Transverse colon (tissue), 4 donors: ENCODE data around the gene ALKBH3. TPM values are rescaled to one million over a fixed set of nuclear protein-coding genes. Genes with fewer than 3 reads are reported as not detected.

Experiments used
- DNase-seq: peaks from one replicate; pipeline ENCODE4 v3.0.0-alpha.2; 2019
- H3K27ac ChIP-seq, 4 donors: fragments of 200-600 bp; sonication (generic); 2 replicates each; pipeline ENCODE4 v1.5.1; 2016 to 2018; ENCODE audit warnings: inconsistent platforms in 4 of 4
- H3K27me3 ChIP-seq: fragments of 200-600 bp; sonication (generic); 2 replicates; pipeline ENCODE4 v1.5.1; 2017; ENCODE audit warnings: inconsistent platforms
- H3K36me3 ChIP-seq, 4 donors: fragments of 200-600 bp; sonication (generic); 2 replicates each; pipeline ENCODE4 v1.5.1; 2017 to 2019; ENCODE audit warnings: inconsistent platforms in 4 of 4
- H3K4me1 ChIP-seq, 4 donors: fragments of 200-600 bp; sonication (generic); 2 replicates each; pipeline ENCODE4 v1.5.1; 2017 to 2020; ENCODE audit warnings: inconsistent platforms in 4 of 4
- H3K4me3 ChIP-seq, 4 donors: fragments of 200-600 bp; sonication (generic); 1 replicate in 1 of 4; 2 replicates in 3 of 4; pipeline versions ENCODE4 v1.5.1 to v1.6.1; 2017 to 2019; ENCODE audit warnings: inconsistent platforms in 4 of 4
- H3K9me3 ChIP-seq, 2 donors: fragments of 200-600 bp; sonication (generic); 2 replicates each; pipeline ENCODE4 v1.5.1; 2017 to 2019; ENCODE audit warnings: inconsistent platforms in 2 of 2
- CTCF ChIP-seq, 5 experiments: fragments of 200-600 bp in 3 of 5; fragments of 450-650 bp in 2 of 5; sonication (generic) in 3 of 5; IDR thresholded peaks; 1 replicate in 2 of 5; 2 replicates in 3 of 5; pipeline ENCODE4 v1.5.1; 2016 to 2017; ENCODE audit warnings: antibody characterized with exemption in 5 of 5, inconsistent platforms in 3 of 5, mild to moderate bottlenecking in 2 of 5, moderate library complexity in 1 of 5
- EP300 ChIP-seq: sonication (generic); formaldehyde crosslinking; IDR thresholded peaks from one replicate; pipeline ENCODE4 v1.6.1; 2017; ENCODE audit warnings: antibody characterized with exemption, low read depth
- POLR2A ChIP-seq: fragments of 450-650 bp; IDR thresholded peaks from one replicate; pipeline ENCODE4 v1.6.1; 2016; ENCODE audit warnings: antibody characterized with exemption, mild to moderate bottlenecking, moderate library complexity
- POLR2AphosphoS5 ChIP-seq, 3 donors: sonication (generic); formaldehyde crosslinking; IDR thresholded peaks; one replicate each; pipeline ENCODE4 v1.6.1; 2016; ENCODE audit warnings: antibody characterized with exemption in 3 of 3
- WGBS, 2 donors: methylation state at CpG; one replicate each; pipeline ENCODE4 v1.1.5; 2018; ENCODE audit warnings: low coverage in 1 of 2; 5-methylcytosine and 5-hydroxymethylcytosine counted together
- in situ Hi-C, 4 donors: fragments of 200-750 bp; cut with MboI; loops; one replicate each; pipeline versions ENCODE4 v1.15.0 to v1.15.1; 2017; ENCODE audit warnings: low sequenced_read_pairs in 3 of 4, low pct_ligation_motif_present in 1 of 4, low pct_unique_long_range_greater_than_20kb in 1 of 4
- intact Hi-C: fragments of 100-400 bp; cut with DNase I; formaldehyde crosslinking; loops from one replicate; pipeline ENCODE4 v1.15.1; 2023; ENCODE audit warnings: low total_unique reads
- total RNA-seq, 4 donors: library from RNA; depleted of rRNA; stranded (reverse); fragments of >200 nt; gene quantifications; one replicate each; pipeline ENCODE4 v1.1.0, GENCODE V29; 2016

Gene ALKBH3
- total RNA-seq, 4 donors from 2014 or later = 7.2 to 27.6 (median 23.5) TPM

DNA sequence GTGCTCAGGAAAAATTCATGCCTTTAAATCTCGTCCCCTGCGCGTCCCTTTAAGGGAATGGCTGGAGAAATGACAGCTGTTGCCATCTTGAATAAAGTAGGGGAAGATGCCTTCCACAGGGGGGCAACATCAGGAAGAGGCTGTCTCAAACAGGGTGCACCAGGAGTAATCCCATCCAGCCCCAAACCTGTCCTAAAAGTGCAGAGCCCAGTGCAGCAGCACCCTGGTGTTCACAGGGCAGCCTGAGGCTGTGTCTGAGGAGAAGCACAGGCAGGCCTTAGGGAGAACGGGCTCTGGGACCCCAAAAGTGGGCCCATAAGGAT lies 51.0 kb downstream of the ALKBH3 start:
- DNase-seq = no peak
- WGBS, 2 donors = 70% methylated on average over 4 of the region's 4 CpGs; no CpG with 5 or more reads in 1 of the 2 donors
- Histone ChIP-seq H3K4me3 (no peak overlapping the region), H3K27ac (no peak overlapping the region), H3K27me3 (no peaks in the 10 kb centered on the region), H3K9me3 (no peaks in the 10 kb centered on the region), H3K36me3 (no peaks in the 10 kb centered on the region), H3K4me1 (peaks cover 0 to 7% (median 0%) of the 10 kb centered on the region in 4 donors)
- intact Hi-C loops = no loop called here
- in situ Hi-C loops = no loop called here
- no peak for TF ChIP-seq CTCF (IDR thresholded peaks at IDR 0.05)
- TF ChIP-seq POLR2AphosphoS5 (IDR thresholded peaks at IDR 0.05) = no peak
- TF ChIP-seq POLR2A = no peak
- TF ChIP-seq EP300 = no peak

GRCh38 chr11:43933226-43933607 lies 52.6 kb downstream of the ALKBH3 start:
- Histone ChIP-seq H3K27me3 (no peaks in the 10 kb centered on the region), H3K9me3 (no peaks in the 10 kb centered on the region), H3K4me3 (no peak overlapping the region), H3K36me3 (no peaks in the 10 kb centered on the region), H3K4me1 (peaks cover 0 to 7% (median 0%) of the 10 kb centered on the region in 4 donors), H3K27ac (no peak overlapping the region)
- in situ Hi-C loops = no loop called here
- intact Hi-C loops = no loop called here
- no peak for DNase-seq
- WGBS, 2 donors = 73% methylated on average over 1 of the region's 1 CpG; no CpG with 5 or more reads in 1 of the 2 donors
- TF ChIP-seq POLR2AphosphoS5 (IDR thresholded peaks at IDR 0.05) = no peak
- no peak for TF ChIP-seq POLR2A
- TF ChIP-seq CTCF (IDR thresholded peaks at IDR 0.05) = no peak
- TF ChIP-seq EP300 = no peak

GRCh38 chr11:43933608-43934551 lies 53.2 kb downstream of the ALKBH3 start:
- Histone ChIP-seq H3K27me3 (peaks cover 3% of the 10 kb centered on the region), H3K4me3 (no peak overlapping the region), H3K36me3 (no peaks in the 10 kb centered on the region), H3K27ac (no peak overlapping the region), H3K9me3 (no peaks in the 10 kb centered on the region), H3K4me1 (peaks cover 0 to 7% (median 0%) of the 10 kb centered on the region in 4 donors)
- TF ChIP-seq POLR2AphosphoS5 (IDR thresholded peaks at IDR 0.05) (no peak), POLR2A (no peak), EP300 (no peak), CTCF (IDR thresholded peaks at IDR 0.05) (no peak)
- in situ Hi-C loops = no loop called here
- 14 to 49% methylated on average over 6 to 20 of the region's 20 CpGs for WGBS, 2 donors
- DNase-seq = no peak
- intact Hi-C loops = no loop called here

GRCh38 chr11:43934601-43935423 lies 54.2 kb downstream of the ALKBH3 start:
- Histone ChIP-seq H3K27ac (no peak overlapping the region), H3K9me3 (no peaks in the 10 kb centered on the region), H3K27me3 (peaks cover 11% of the 10 kb centered on the region), H3K36me3 (no peaks in the 10 kb centered on the region), H3K4me3 (no peak overlapping the region), H3K4me1 (peaks cover 0 to 7% (median 0%) of the 10 kb centered on the region in 4 donors)
- 77% methylated on average over 14 of the region's 14 CpGs; no CpG with 5 or more reads in 1 of the 2 donors for WGBS, 2 donors
- intact Hi-C loops = no loop called here
- no peak for DNase-seq
- in situ Hi-C loops = no loop called here
- TF ChIP-seq EP300 (no peak), CTCF (IDR thresholded peaks at IDR 0.05) (no peak), POLR2AphosphoS5 (IDR thresholded peaks at IDR 0.05) (no peak), POLR2A (no peak)
